Measurements from ENCODE around the gene TBL1Y. TPM values are rescaled to one million over a fixed set of nuclear protein-coding genes. Genes with fewer than 3 reads are reported as not detected.
"Not testable (repeated sequence)": the region's sequence is repeated elsewhere in the genome, so short reads cannot be mapped to it uniquely, and the experiment has no call there.

The TBL1Y gene
- total RNA-seq, 1 experiment from 2014 or later, result not detected

DNA sequence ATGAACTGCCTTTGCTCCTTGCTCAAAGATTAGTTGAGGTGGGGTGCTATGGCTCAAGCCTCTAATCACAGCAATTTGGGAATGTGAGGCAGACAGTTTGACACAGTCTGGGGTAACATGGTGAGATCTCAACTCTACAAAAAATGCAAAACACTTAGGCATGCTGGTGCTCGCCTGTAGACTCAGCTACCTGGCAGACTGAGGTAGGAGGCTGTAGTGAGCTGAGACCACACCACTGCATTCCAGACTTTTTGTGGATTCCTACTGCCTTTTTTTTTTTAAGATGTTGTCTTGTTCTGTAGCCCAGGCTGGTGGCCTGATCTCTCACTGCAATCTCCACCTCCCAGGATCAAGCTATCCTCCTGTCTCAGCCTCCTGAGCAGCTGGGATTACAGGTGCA is 2.9 kb upstream of the TBL1Y start:
- BruUV-seq (replicated peaks), result no TSS peak
- Histone ChIP-seq H3K4me1 (ENCODE audit: insufficient read depth, low read length, poor library complexity, severe bottlenecking) (no peaks in the 10 kb centered on the region), H3K4me3 (ENCODE audit: low read depth, low read length, poor library complexity, severe bottlenecking) (no peak overlapping the region), H3K27ac (ENCODE audit: low read depth, low read length, poor library complexity, severe bottlenecking) (no peak overlapping the region), H3K36me3 (ENCODE audit: insufficient read depth, low read length, poor library complexity, severe bottlenecking) (no peaks in the 10 kb centered on the region), H3K27me3 (replicated peaks; ENCODE audit: insufficient read depth, low read depth, low read length, poor library complexity) (no peaks in the 10 kb centered on the region), H3K9me3 (ENCODE audit: low read depth, low read length, poor library complexity, severe bottlenecking) (no peaks in the 10 kb centered on the region)
- ChIA-PET CTCF (no interaction called here), POLR2A (ENCODE audit: low non-redundant PET) (no interaction called here)
- DNase-seq (ENCODE audit: low spot score), result no peak
- intact Hi-C loops (cut with micrococcal nuclease; ENCODE audit: unreplicated experiment), result no loop called here
- no peak for TF ChIP-seq CTCF (conservative IDR thresholded peaks at IDR 0.05; ENCODE audit: low read depth, low read length)
- TF ChIP-seq EZH2 (IDR thresholded peaks at IDR 0.05; ENCODE audit: borderline replicate concordance, low read depth, low read length, poor library complexity, severe bottlenecking), result no peak

DNA sequence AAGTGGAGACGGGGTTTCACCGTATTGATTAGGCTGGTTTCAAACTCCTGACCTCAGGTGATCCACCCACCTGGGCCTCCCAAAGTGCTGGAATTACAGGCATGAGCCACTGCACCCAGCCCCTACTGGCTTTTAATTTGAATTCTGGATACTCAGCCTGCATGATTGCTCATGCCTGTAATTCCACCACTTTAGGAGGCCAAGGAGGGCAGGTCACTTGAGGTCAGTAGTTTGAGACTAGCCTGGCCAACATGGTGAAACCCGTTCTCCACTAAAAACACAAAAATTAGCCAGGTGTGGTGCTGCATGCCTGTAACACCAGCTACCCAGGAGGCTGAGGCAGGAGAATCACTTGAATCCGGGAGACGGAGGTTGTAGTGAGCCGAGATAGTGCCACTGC is 2.5 kb upstream of the TBL1Y start:
- POLR2A ChIA-PET (ENCODE audit: low non-redundant PET); H3K36me3 ChIP-seq (ENCODE audit: insufficient read depth, low read length, poor library complexity, severe bottlenecking); H3K4me1 ChIP-seq (ENCODE audit: insufficient read depth, low read length, poor library complexity, severe bottlenecking); intact Hi-C loops (cut with micrococcal nuclease; ENCODE audit: unreplicated experiment); H3K4me3 ChIP-seq (ENCODE audit: low read depth, low read length, poor library complexity, severe bottlenecking); DNase-seq (ENCODE audit: low spot score); H3K27ac ChIP-seq (ENCODE audit: low read depth, low read length, poor library complexity, severe bottlenecking); H3K9me3 ChIP-seq (ENCODE audit: low read depth, low read length, poor library complexity, severe bottlenecking); BruUV-seq (replicated peaks); CTCF ChIA-PET; H3K27me3 ChIP-seq (replicated peaks; ENCODE audit: insufficient read depth, low read depth, low read length, poor library complexity): not testable (repeated sequence)

DNA sequence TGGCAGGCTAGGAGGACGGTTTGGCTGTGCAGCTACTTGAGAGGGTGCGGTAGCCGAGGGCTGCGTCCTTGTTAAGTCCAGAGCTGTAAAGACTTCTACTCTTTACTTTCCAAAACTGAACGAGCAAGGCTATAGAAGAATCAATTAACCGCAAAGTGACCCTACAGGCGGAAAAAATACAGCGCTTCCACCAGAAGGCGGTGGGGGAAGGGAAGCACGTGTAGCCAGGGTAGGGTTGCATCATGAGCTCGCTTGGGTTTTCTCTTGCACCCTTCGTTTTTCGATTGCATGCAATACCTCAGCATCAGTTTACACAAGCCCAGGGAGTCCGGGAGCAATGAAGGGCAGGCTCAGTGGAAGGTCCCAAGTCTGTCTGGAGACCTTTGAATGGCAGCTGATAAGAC is 1.4 kb upstream of the TBL1Y start:
- intact Hi-C loops (cut with micrococcal nuclease; ENCODE audit: unreplicated experiment), result no loop called here
- CTCF ChIA-PET, result no interaction called here
- no peak overlapping the region for H3K27ac ChIP-seq (ENCODE audit: low read depth, low read length, poor library complexity, severe bottlenecking)

More for the DNA sequence above, 1.4 kb upstream of the TBL1Y start:
- no peak for DNase-seq (ENCODE audit: low spot score)
- no peak for TF ChIP-seq CTCF (conservative IDR thresholded peaks at IDR 0.05; ENCODE audit: low read depth, low read length)
- Histone ChIP-seq H3K9me3 (ENCODE audit: low read depth, low read length, poor library complexity, severe bottlenecking) (no peaks in the 10 kb centered on the region), H3K36me3 (ENCODE audit: insufficient read depth, low read length, poor library complexity, severe bottlenecking) (no peaks in the 10 kb centered on the region), H3K27me3 (replicated peaks; ENCODE audit: insufficient read depth, low read depth, low read length, poor library complexity) (no peaks in the 10 kb centered on the region), H3K4me3 (ENCODE audit: low read depth, low read length, poor library complexity, severe bottlenecking) (no peak overlapping the region), H3K4me1 (ENCODE audit: insufficient read depth, low read length, poor library complexity, severe bottlenecking) (no peaks in the 10 kb centered on the region)
- POLR2A ChIA-PET (ENCODE audit: low non-redundant PET), result no interaction called here
- no TSS peak for BruUV-seq (replicated peaks)

Data from A673 (cell line).